BLaER1 (cell line): ENCODE measurements around the gene ZBED5.
A peak's percentile ranks its signal among the peaks of the same experiment; 100 is the strongest.

Source experiments
- H3K27ac ChIP-seq: shearing (Covaris generic); formaldehyde crosslinking; 2 replicates; pipeline ENCODE4 v1.8.1; 2022
- H3K27me3 ChIP-seq: shearing (Covaris generic); formaldehyde crosslinking; 2 replicates; pipeline ENCODE4 v1.8.1; 2022
- H3K36me3 ChIP-seq: shearing (Covaris generic); formaldehyde crosslinking; 2 replicates; pipeline ENCODE4 v1.8.1; 2022
- H3K4me1 ChIP-seq: shearing (Covaris generic); formaldehyde crosslinking; 2 replicates; pipeline ENCODE4 v1.8.1; 2022
- H3K4me2 ChIP-seq: shearing (Covaris generic); formaldehyde crosslinking; 2 replicates; pipeline ENCODE4 v1.8.1; 2022
- H3K4me3 ChIP-seq: shearing (Covaris generic); formaldehyde crosslinking; 2 replicates; pipeline ENCODE4 v1.8.1; 2022
- H3K9ac ChIP-seq: shearing (Covaris generic); formaldehyde crosslinking; 2 replicates; pipeline ENCODE4 v1.8.1; 2022
- H3K9me3 ChIP-seq: shearing (Covaris generic); formaldehyde crosslinking; 2 replicates; pipeline ENCODE4 v1.8.1; 2022
- H4K20me1 ChIP-seq: shearing (Covaris generic); formaldehyde crosslinking; 2 replicates; pipeline ENCODE4 v1.8.1; 2022
- Cebpa-rat ChIP-seq: shearing (Covaris generic); IDR thresholded peaks from 2 replicates; pipeline ENCODE4 v1.8.1; 2022

ZBED5 gene

GRCh38 chr11:10809373-10810160 is 48.3 kb downstream of the ZBED5 start:
- peaks cover 33% of the 10 kb centered on the region for H4K20me1 ChIP-seq
- H3K36me3 ChIP-seq: peaks cover 26% of the 10 kb centered on the region
- peak overlapping the region; percentile 100 for H3K27ac ChIP-seq
- H3K9me3 ChIP-seq: no peaks in the 10 kb centered on the region
- H3K4me3 ChIP-seq: peak overlapping the region; percentile 99
- no peak for TF ChIP-seq Cebpa-rat
- H3K9ac ChIP-seq: peak overlapping the region; percentile 100
- H3K4me2 ChIP-seq: peak overlapping the region; percentile 92
- no peaks in the 10 kb centered on the region for H3K27me3 ChIP-seq
- H3K4me1 ChIP-seq: peaks cover 33% of the 10 kb centered on the region

DNA sequence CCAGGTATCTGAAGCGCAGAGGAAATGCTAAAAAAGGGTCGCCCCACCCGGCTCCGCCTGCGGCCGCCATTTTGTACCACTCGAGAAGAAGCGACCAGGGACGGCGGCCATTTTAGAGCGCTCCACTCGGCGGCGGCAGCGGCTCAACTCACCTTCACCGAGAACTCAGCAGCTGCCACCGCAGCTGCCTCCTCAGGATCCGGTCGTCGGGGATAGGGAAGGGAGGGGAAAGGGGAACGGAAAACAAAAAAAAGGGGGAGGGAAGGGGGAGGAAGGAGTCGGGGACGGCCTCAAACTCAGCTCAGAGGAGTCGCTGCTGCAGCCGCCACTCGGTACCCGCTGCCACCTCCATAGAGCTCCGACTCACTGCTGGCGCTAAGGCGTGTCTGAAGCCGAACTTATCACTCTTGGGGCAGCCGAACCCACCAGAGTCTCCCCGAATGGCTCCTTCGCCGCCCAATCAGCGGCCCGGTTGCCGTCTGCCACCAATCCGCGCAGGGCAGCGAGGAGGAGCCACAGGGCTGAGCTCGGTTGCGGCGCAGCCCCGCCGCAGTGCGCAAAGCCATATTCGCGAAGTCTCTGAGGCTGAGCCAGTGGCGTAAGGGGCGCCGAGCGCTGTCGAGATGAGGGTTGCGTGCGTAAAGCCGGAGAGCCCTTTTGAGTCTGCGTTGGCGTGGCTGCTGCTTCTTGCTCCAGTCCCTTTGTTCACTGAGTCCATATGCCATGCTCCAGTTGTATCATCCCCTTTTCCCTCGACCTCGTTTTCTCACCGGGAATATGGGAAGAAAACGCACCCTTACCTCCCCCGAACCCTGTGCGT is 49.1 kb downstream of the ZBED5 start, which contains the start of gene EIF4G2:
EIF4G2 (minus strand) TSS at position 374 of the 820 bp plus-strand sequence.
- no peaks in the 10 kb centered on the region for H3K9me3 ChIP-seq
- H3K4me2 ChIP-seq: peak within 1 kb of the TSS; percentile 92
- H3K4me3 ChIP-seq: peak within 1 kb of the TSS; percentile 99
- TF ChIP-seq Cebpa-rat: no peak
- H3K4me1 ChIP-seq: peaks cover 37% of the 10 kb centered on the region
- peak within 1 kb of the TSS; percentile 100 for H3K27ac ChIP-seq
- no peaks in the 10 kb centered on the region for H3K27me3 ChIP-seq
- H4K20me1 ChIP-seq: peaks cover 41% of the 10 kb centered on the region
- H3K9ac ChIP-seq: peak within 1 kb of the TSS; percentile 100
- peaks cover 34% of the 10 kb centered on the region for H3K36me3 ChIP-seq

DNA sequence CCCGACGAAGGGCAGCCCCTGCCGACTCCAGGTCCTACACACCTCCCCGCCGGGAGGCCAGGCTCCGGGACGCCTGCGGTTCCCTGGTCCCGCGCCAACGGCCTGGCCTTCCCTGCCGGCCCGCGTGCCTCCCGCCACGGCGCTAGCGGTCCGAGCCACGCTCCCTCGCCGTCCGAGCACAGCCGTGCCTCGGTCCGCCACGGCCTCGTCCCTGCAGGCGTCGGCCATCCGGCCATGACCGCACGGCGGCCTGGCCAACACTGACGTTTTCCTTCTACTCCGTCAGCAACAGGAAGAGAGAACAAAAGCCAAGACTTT is 49.7 kb downstream of the ZBED5 start:
- Histone ChIP-seq H3K4me1 (peaks cover 37% of the 10 kb centered on the region), H3K4me2 (peak overlapping the region; percentile 89), H3K9ac (peak overlapping the region; percentile 100), H3K36me3 (peaks cover 40% of the 10 kb centered on the region), H4K20me1 (peaks cover 47% of the 10 kb centered on the region), H3K9me3 (no peaks in the 10 kb centered on the region), H3K27me3 (no peaks in the 10 kb centered on the region), H3K4me3 (peak overlapping the region; percentile 99), H3K27ac (peak overlapping the region; percentile 100)
- no peak for TF ChIP-seq Cebpa-rat

GRCh38 chr11:10807493-10808234 is 50.2 kb downstream of the ZBED5 start:
- Histone ChIP-seq H3K27ac (peak overlapping the region; percentile 100), H3K9me3 (no peaks in the 10 kb centered on the region), H3K36me3 (peaks cover 45% of the 10 kb centered on the region), H3K27me3 (no peaks in the 10 kb centered on the region), H4K20me1 (peaks cover 52% of the 10 kb centered on the region), H3K9ac (peak overlapping the region; percentile 100), H3K4me1 (peaks cover 37% of the 10 kb centered on the region), H3K4me3 (peak overlapping the region; percentile 99), H3K4me2 (peak overlapping the region; percentile 89)
- TF ChIP-seq Cebpa-rat: no peak

DNA sequence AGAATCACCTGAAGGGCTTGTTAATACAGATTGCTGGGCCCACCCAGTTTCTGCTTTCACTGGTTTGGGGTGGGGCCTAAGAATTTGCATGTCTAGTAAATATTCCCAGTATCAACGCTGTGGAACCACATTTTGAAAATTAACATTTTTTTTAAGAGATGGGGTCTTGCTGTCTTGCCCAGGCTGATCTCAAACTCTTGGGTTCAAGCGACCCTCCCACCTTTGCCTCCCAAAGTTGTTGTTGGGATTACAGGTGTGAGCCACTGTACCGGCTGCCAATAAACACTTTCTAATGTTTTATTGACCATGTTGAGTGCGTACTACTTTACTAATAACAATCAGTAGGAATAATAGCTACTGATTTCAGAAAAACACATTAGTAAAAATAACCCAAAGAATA is 51.6 kb downstream of the ZBED5 start:
- Histone ChIP-seq H3K4me2 (peak overlapping the region; percentile 89), H3K36me3 (peaks cover 59% of the 10 kb centered on the region), H3K27ac (no peak overlapping the region), H3K4me3 (peak overlapping the region; percentile 99), H3K9me3 (no peaks in the 10 kb centered on the region), H3K9ac (no peak overlapping the region), H3K27me3 (no peaks in the 10 kb centered on the region), H4K20me1 (peaks cover 67% of the 10 kb centered on the region), H3K4me1 (peaks cover 37% of the 10 kb centered on the region)
- TF ChIP-seq Cebpa-rat: no peak

GRCh38 chr11:10805741-10806140 is 52.1 kb downstream of the ZBED5 start:
- peaks cover 37% of the 10 kb centered on the region for H3K4me1 ChIP-seq
- no peaks in the 10 kb centered on the region for H3K9me3 ChIP-seq
- H3K27me3 ChIP-seq: no peaks in the 10 kb centered on the region
- peak overlapping the region; percentile 99; the same call in 1 of the 2 replicates for H3K4me3 ChIP-seq
- no peak overlapping the region for H3K27ac ChIP-seq
- H4K20me1 ChIP-seq: peaks cover 71% of the 10 kb centered on the region
- TF ChIP-seq Cebpa-rat: no peak
- peak overlapping the region; percentile 89 for H3K4me2 ChIP-seq
- H3K9ac ChIP-seq: no peak overlapping the region
- H3K36me3 ChIP-seq: peaks cover 64% of the 10 kb centered on the region

- Histone ChIP-seq H3K36me3 (peaks cover 85% of the 10 kb centered on the region), H3K4me3 (no peak overlapping the region), H3K27me3 (no peaks in the 10 kb centered on the region), H3K9me3 (no peaks in the 10 kb centered on the region), H3K4me2 (no peak overlapping the region), H3K4me1 (peaks cover 27% of the 10 kb centered on the region), H3K9ac (no peak overlapping the region), H3K27ac (no peak overlapping the region), H4K20me1 (peaks cover 92% of the 10 kb centered on the region)
- TF ChIP-seq Cebpa-rat: no peak
Observed at GRCh38 chr11:10803676-10804075, 54.2 kb downstream of the ZBED5 start.
